NCI-H82 treated with DMSO at 0.1 percent for 48 hours (cell line): Measurements from ENCODE around the gene NKG7.
A peak's percentile ranks its signal among the peaks of the same experiment; 100 is the strongest.

Experiments
- DNase-seq: peaks from one replicate; lab custom pipeline; 2025; ENCODE audit not compliant: unreplicated experiment; lab: John Stamatoyannopoulos, UW

Gene NKG7

GRCh38 chr19:51391073-51391611 is 18.7 kb upstream of the NKG7 start:
- no peak for DNase-seq

- DNase-seq = no peak
Observed at GRCh38 chr19:51389143-51389542, 16.7 kb upstream of the NKG7 start.

GRCh38 chr19:51387924-51388389 is 15.5 kb upstream of the NKG7 start, which contains the start of gene LIM2:
Gene LIM2 (minus strand): TSS chr19:51387974. CDS start chr19:51387443, 531 bp downstream.
- DNase-seq = no peak

GRCh38 chr19:51386882-51387520 is 14.5 kb upstream of the NKG7 start:
- DNase-seq = no peak

GRCh38 chr19:51382004-51382403 is 9.6 kb upstream of the NKG7 start:
- no peak for DNase-seq

GRCh38 chr19:51380379-51380778 is 7.9 kb upstream of the NKG7 start:
- no peak for DNase-seq

- no peak for DNase-seq
Observed at GRCh38 chr19:51377422-51377821, 5.0 kb upstream of the NKG7 start.

- no peak for DNase-seq
Observed at GRCh38 chr19:51375504-51376221, 3.2 kb upstream of the NKG7 start.

- DNase-seq = no peak
Observed at GRCh38 chr19:51372021-51372648, 319 bp downstream of the NKG7 start.

GRCh38 chr19:51371186-51371690 is 1.2 kb downstream of the NKG7 start:
- no peak for DNase-seq

- DNase-seq = no peak
Observed at GRCh38 chr19:51370230-51370629, 2.2 kb downstream of the NKG7 start.

GRCh38 chr19:51368366-51369282 is 3.8 kb downstream of the NKG7 start, which contains the start of gene CLDND2:
Gene CLDND2 (minus strand): TSS chr19:51369003. CDS start chr19:51368577, 426 bp downstream.
- no peak for DNase-seq

GRCh38 chr19:51367565-51368365 is 4.7 kb downstream of the NKG7 start:
- DNase-seq = peak; percentile 98

- DNase-seq = no peak
Observed at GRCh38 chr19:51367255-51367564, 5.2 kb downstream of the NKG7 start.

GRCh38 chr19:51366389-51367254 is 5.8 kb downstream of the NKG7 start:
- DNase-seq = peak; percentile 93

- DNase-seq = no peak
Observed at GRCh38 chr19:51365965-51366388, 6.5 kb downstream of the NKG7 start, which contains the start of gene ETFB. Gene ETFB (minus strand): TSS chr19:51366388. CDS start chr19:51366326, 62 bp downstream.

GRCh38 chr19:51365211-51365964 is 7.1 kb downstream of the NKG7 start:
- no peak for DNase-seq
